ENCODE measurements around the gene PDLIM4. TPM values are rescaled to one million over a fixed set of nuclear protein-coding genes. Genes with fewer than 3 reads are reported as not detected.

PDLIM4 gene
- total and polyA plus RNA-seq, 3 donors from 2014 or later: 11.8 to 20.5 (median 18.5) TPM

GRCh38 chr5:132280371-132281240 is 23.1 kb downstream of the PDLIM4 start:
- TF ChIP-seq CTCF (IDR thresholded peaks at IDR 0.05) (no peak), POLR2A (IDR thresholded peaks at IDR 0.05) (no peak)
- intact Hi-C loops (cut with DNase I; ENCODE audit: low total_unique reads): no loop called here
- WGBS, 2 donors: 92% methylated on average over 5 of the region's 5 CpGs
- no peaks in the 10 kb centered on the region for H3K27me3 ChIP-seq
- DNase-seq: no peak
- H3K4me3 ChIP-seq: no peak overlapping the region
- H3K4me1 ChIP-seq: no peaks in the 10 kb centered on the region
- H3K36me3 ChIP-seq (ENCODE audit: low read depth, missing control alignments): no peaks in the 10 kb centered on the region
- H3K27ac ChIP-seq: no peak overlapping the region
- no peaks in the 10 kb centered on the region for H3K9me3 ChIP-seq

- DNase-seq: no peak
- 79 to 91% methylated on average over 4 to 9 of the region's 9 CpGs for WGBS, 2 donors
These were observed 24.5 kb downstream of the PDLIM4 start for GRCh38 chr5:132281856-132282614.

DNA sequence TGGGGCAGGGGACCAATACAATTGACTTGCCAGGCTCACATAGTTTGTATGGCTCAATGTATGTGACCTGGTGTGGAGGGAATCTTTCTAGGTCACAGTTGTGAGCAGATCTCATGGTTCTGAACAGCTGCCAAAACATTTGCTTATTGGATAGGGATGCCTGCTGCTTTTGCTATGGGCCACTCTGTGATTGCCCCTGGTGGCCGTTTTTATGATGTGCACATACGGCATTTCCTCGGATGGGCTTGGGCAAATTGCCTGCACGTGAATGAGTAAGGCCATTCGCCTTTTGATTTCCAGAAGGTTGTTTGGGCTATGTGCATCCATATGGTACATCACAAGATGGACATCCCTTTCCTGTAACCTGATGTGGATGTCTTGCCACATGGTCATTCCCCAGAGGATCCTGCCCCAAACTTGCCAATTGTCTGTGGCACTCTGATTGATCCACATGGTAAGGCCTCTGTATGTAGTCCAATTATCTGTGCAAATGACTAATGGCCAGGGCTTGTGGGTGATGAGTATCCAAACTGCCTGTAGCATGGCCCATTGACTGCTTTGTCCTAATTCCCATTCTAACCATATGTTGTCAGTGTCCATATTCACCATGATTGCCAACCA is 26.0 kb downstream of the PDLIM4 start:
- H3K36me3 ChIP-seq (ENCODE audit: low read depth, missing control alignments): no peaks in the 10 kb centered on the region
- DNase-seq: peak; percentile 39
- H3K27ac ChIP-seq: no peak overlapping the region
- H3K27me3 ChIP-seq: no peaks in the 10 kb centered on the region
- H3K4me1 ChIP-seq: no peaks in the 10 kb centered on the region
- 64 to 65% methylated on average over 5 of the region's 5 CpGs for WGBS, 2 donors
- intact Hi-C loops (cut with DNase I; ENCODE audit: low total_unique reads): no loop called here
- peak in 2 of 3 experiments; percentile 18 to 43 for TF ChIP-seq CTCF (IDR thresholded peaks at IDR 0.05)
- no peak for TF ChIP-seq POLR2A (IDR thresholded peaks at IDR 0.05)
- no peaks in the 10 kb centered on the region for H3K9me3 ChIP-seq
- no peak overlapping the region for H3K4me3 ChIP-seq

More at GRCh38 chr5:132281856-132282614, 24.5 kb downstream of the PDLIM4 start:
- no peaks in the 10 kb centered on the region for H3K36me3 ChIP-seq (ENCODE audit: low read depth, missing control alignments)
- no peaks in the 10 kb centered on the region for H3K9me3 ChIP-seq
- H3K27me3 ChIP-seq: no peaks in the 10 kb centered on the region
- H3K4me1 ChIP-seq: no peaks in the 10 kb centered on the region
- no peak for TF ChIP-seq CTCF (IDR thresholded peaks at IDR 0.05)
- TF ChIP-seq POLR2A (IDR thresholded peaks at IDR 0.05): no peak
- no peak overlapping the region for H3K27ac ChIP-seq
- H3K4me3 ChIP-seq: no peak overlapping the region
- intact Hi-C loops (cut with DNase I; ENCODE audit: low total_unique reads): no loop called here

- H3K4me1 ChIP-seq: peaks cover 5% of the 10 kb centered on the region
- H3K36me3 ChIP-seq (ENCODE audit: low read depth, missing control alignments): no peaks in the 10 kb centered on the region
- intact Hi-C loops (cut with DNase I; ENCODE audit: low total_unique reads): no loop called here
- TF ChIP-seq POLR2A (IDR thresholded peaks at IDR 0.05): no peak
- no peak for TF ChIP-seq CTCF (IDR thresholded peaks at IDR 0.05)
- H3K27ac ChIP-seq: no peak overlapping the region
- no peak for DNase-seq
- no peak overlapping the region for H3K4me3 ChIP-seq
- 42 to 49% methylated on average over 3 of the region's 3 CpGs for WGBS, 2 donors
- no peaks in the 10 kb centered on the region for H3K27me3 ChIP-seq
- H3K9me3 ChIP-seq: no peaks in the 10 kb centered on the region
These were observed 31.6 kb downstream of the PDLIM4 start for GRCh38 chr5:132289097-132289496.

Measured in testis (tissue), 3 donors.